ENCODE results near the gene CNTN1. TPM values are rescaled to one million over a fixed set of nuclear protein-coding genes. Genes with fewer than 3 reads are reported as not detected.
"Not testable (repeated sequence)": the region's sequence is repeated elsewhere in the genome, so short reads cannot be mapped to it uniquely, and the experiment has no call there.

CNTN1 gene
- total RNA-seq, 3 donors from 2014 or later: 0.38 to 6.9 (median 1.3) TPM

GRCh38 chr12:41076114-41076513 is 383.9 kb downstream of the CNTN1 start:
- Histone ChIP-seq H3K4me3 (no peak overlapping the region), H3K36me3 (ENCODE audit: low read depth) (no peaks in the 10 kb centered on the region), H3K4me1 (ENCODE audit: low read depth) (no peaks in the 10 kb centered on the region), H3K9me3 (peaks cover 10% of the 10 kb centered on the region)
- intact Hi-C loops (cut with DNase I, micrococcal nuclease): no loop called here
- DNase-seq (no peak), ATAC-seq (no peak)
- no peak for TF ChIP-seq CTCF (IDR thresholded peaks at IDR 0.05)

GRCh38 chr12:41081241-41081640 is 389.0 kb downstream of the CNTN1 start:
- H3K36me3 ChIP-seq (ENCODE audit: low read depth); DNase-seq; ATAC-seq; intact Hi-C loops (cut with DNase I, micrococcal nuclease); H3K4me1 ChIP-seq (ENCODE audit: low read depth); H3K4me3 ChIP-seq: not testable (repeated sequence)
- H3K9me3 ChIP-seq: peaks cover 10% of the 10 kb centered on the region

GRCh38 chr12:41089438-41089837 is 397.2 kb downstream of the CNTN1 start:
- Histone ChIP-seq H3K4me3 (no peak overlapping the region), H3K9me3 (no peaks in the 10 kb centered on the region), H3K4me1 (ENCODE audit: low read depth) (no peaks in the 10 kb centered on the region), H3K36me3 (ENCODE audit: low read depth) (no peaks in the 10 kb centered on the region)
- intact Hi-C loops (cut with DNase I, micrococcal nuclease): no loop called here
- ATAC-seq: no peak
- no peak for TF ChIP-seq CTCF (IDR thresholded peaks at IDR 0.05)
- DNase-seq: no peak

GRCh38 chr12:41092115-41092514 is 399.9 kb downstream of the CNTN1 start:
- ATAC-seq: no peak
- intact Hi-C loops (cut with DNase I, micrococcal nuclease): no loop called here
- H3K36me3 ChIP-seq (ENCODE audit: low read depth): no peaks in the 10 kb centered on the region
- no peaks in the 10 kb centered on the region for H3K9me3 ChIP-seq
- no peak for DNase-seq
- no peaks in the 10 kb centered on the region for H3K4me1 ChIP-seq (ENCODE audit: low read depth)
- no peak for TF ChIP-seq CTCF (IDR thresholded peaks at IDR 0.05)
- H3K4me3 ChIP-seq: no peak overlapping the region

- no peak for ATAC-seq
Observed at GRCh38 chr12:41096797-41097196, 404.6 kb downstream of the CNTN1 start.

GRCh38 chr12:41100572-41100971 is 408.3 kb downstream of the CNTN1 start:
- no peaks in the 10 kb centered on the region for H3K4me1 ChIP-seq (ENCODE audit: low read depth)
- no peak for ATAC-seq
- intact Hi-C loops (cut with DNase I, micrococcal nuclease): no loop called here
- no peak overlapping the region for H3K4me3 ChIP-seq
- no peaks in the 10 kb centered on the region for H3K9me3 ChIP-seq
- H3K36me3 ChIP-seq (ENCODE audit: low read depth): no peaks in the 10 kb centered on the region
- DNase-seq: no peak
- TF ChIP-seq CTCF (IDR thresholded peaks at IDR 0.05): no peak

More at GRCh38 chr12:41096797-41097196, 404.6 kb downstream of the CNTN1 start:
- no peak for DNase-seq
- Histone ChIP-seq H3K9me3 (no peaks in the 10 kb centered on the region), H3K4me3 (no peak overlapping the region), H3K36me3 (ENCODE audit: low read depth) (no peaks in the 10 kb centered on the region), H3K4me1 (ENCODE audit: low read depth) (no peaks in the 10 kb centered on the region)
- intact Hi-C loops (cut with DNase I, micrococcal nuclease): no loop called here
- TF ChIP-seq CTCF (IDR thresholded peaks at IDR 0.05): no peak
